K562 (cell line): ENCODE measurements around the gene ATXN7. TPM values are rescaled to one million over a fixed set of nuclear protein-coding genes. Genes with fewer than 3 reads are reported as not detected.
A peak's percentile ranks its signal among the peaks of the same experiment; 100 is the strongest.

Source experiments
- ATAC-seq: fragments of 200-7000 bp; cut with Tn5 transposase; 3 replicates; pipeline ENCODE4 v1.9.1; 2020; ENCODE audit warnings: moderate library complexity
- BruUV-seq: library from RNA; stranded (reverse); fragments of 400-500 nt; replicated peaks from 2 replicates; lab custom pipeline; 2021; lab: Mats Ljungman, UMichigan
- CTCF ChIA-PET: fragments of 300-600 bp; formaldehyde crosslinking; extraction: SDS; loops from one replicate; lab custom pipeline; 2021; ENCODE audit warnings: low intra/inter-chr PET ratio; lab: Yijun Ruan, JAX
- POLR2A ChIA-PET: fragments of 300-600, 350-650 bp; sonication (Branson Sonifier 250); formaldehyde crosslinking; extraction: SDS; loops from one replicate; lab custom pipeline; 2021; ENCODE audit warnings: antibody characterized with exemption, inconsistent platforms; lab: Yijun Ruan, JAX
- DNase-seq, 4 experiments: peaks; one replicate each; pipeline versions ENCODE4 v3.0.0 to v3.0.0-alpha.2; 2011 to 2018; ENCODE audit warnings: low spot score in 3 of 4, mixed read lengths in 3 of 4; ENCODE audit errors: extremely low read depth in 1 of 4
- FAIRE-seq: peaks from 2 replicates; lab custom pipeline; 2011; peaks lifted over from hg19 to GRCh38; lab: Jason Lieb, UNC
- H2AFZ ChIP-seq: 2 replicates; pipeline ENCODE4 v1.6.0; 2011; ENCODE audit warnings: low read depth, low read length, control low read depth, inconsistent platforms
- H3K27ac ChIP-seq: fragments of 200-600 bp; 3 replicates; pipeline ENCODE4 v1.8.0; 2011; ENCODE audit warnings: low read depth, mild to moderate bottlenecking, control low read depth, inconsistent platforms, low read length, moderate library complexity, mixed read lengths; ENCODE audit errors: extremely low read depth
- H3K27me3 ChIP-seq, 2 experiments: fragments of 300-600 bp in 1 of 2; 2 replicates in 1 of 2; 3 replicates in 1 of 2; pipeline versions ENCODE4 v1.6.0 to v1.8.0; 2011; ENCODE audit warnings: inconsistent platforms in 2 of 2, low read length in 2 of 2, mild to moderate bottlenecking in 1 of 2, mixed read lengths in 1 of 2, moderate library complexity in 1 of 2; ENCODE audit not compliant: control insufficient read depth in 2 of 2, insufficient read depth in 2 of 2
- H3K36me3 ChIP-seq: fragments of 300-600 bp; 3 replicates; pipeline ENCODE4 v1.8.0; 2011; ENCODE audit warnings: mild to moderate bottlenecking, low read length, inconsistent platforms; ENCODE audit not compliant: control insufficient read depth, insufficient read depth
- H3K4me1 ChIP-seq, 2 experiments: fragments of 200-600 bp in 1 of 2; replicated peaks in 1 of 2; 2 replicates in 1 of 2; 3 replicates in 1 of 2; pipeline versions ENCODE4 v1.5.1 to v1.8.0; 2011; ENCODE audit warnings: inconsistent platforms in 2 of 2, low read length in 2 of 2, mild to moderate bottlenecking in 1 of 2, mixed read lengths in 1 of 2, moderate library complexity in 1 of 2; ENCODE audit not compliant: control insufficient read depth in 2 of 2, insufficient read depth in 2 of 2
- H3K4me2 ChIP-seq: 2 replicates; pipeline ENCODE4 v1.6.1; 2011; ENCODE audit warnings: low read length, control low read depth, inconsistent platforms, mixed read lengths; ENCODE audit not compliant: insufficient read depth
- H3K4me3 ChIP-seq: fragments of 200-600 bp; sonication (generic), shearing (Covaris generic); 2 replicates; pipeline ENCODE4 v1.5.1; 2016; ENCODE audit warnings: control low read depth, inconsistent platforms
- H3K79me2 ChIP-seq: fragments of 200-600 bp; 3 replicates; pipeline ENCODE4 v1.8.0; 2011; ENCODE audit warnings: low read length, inconsistent platforms; ENCODE audit not compliant: control insufficient read depth, insufficient read depth
- H3K9ac ChIP-seq, 2 experiments: 2 replicates each; pipeline versions ENCODE4 v1.6.0 to v1.6.1; 2011; ENCODE audit warnings: low read depth in 2 of 2, low read length in 2 of 2, control low read depth in 1 of 2, inconsistent platforms in 1 of 2, mild to moderate bottlenecking in 1 of 2, mixed read lengths in 1 of 2; ENCODE audit not compliant: insufficient read depth in 1 of 2
- H3K9me1 ChIP-seq: one replicate; pipeline ENCODE4 v1.6.0; 2011; ENCODE audit warnings: inconsistent platforms, mild to moderate bottlenecking, low read length, moderate library complexity; ENCODE audit not compliant: control insufficient read depth, insufficient read depth
- H3K9me3 ChIP-seq: replicated peaks from 2 replicates; pipeline ENCODE4 v1.5.1; 2011; ENCODE audit warnings: low read depth, low read length, inconsistent platforms; ENCODE audit not compliant: control insufficient read depth, insufficient read depth
- H4K20me1 ChIP-seq: replicated peaks from 2 replicates; pipeline ENCODE4 v1.6.1; 2011; ENCODE audit warnings: low read length, inconsistent platforms, mixed read lengths; ENCODE audit not compliant: control insufficient read depth, insufficient read depth
- U2AF2 ChIP-seq: fragments of 200-400 bp; formaldehyde crosslinking; optimal IDR thresholded peaks from 2 replicates; pipeline ENCODE3; 2017; ENCODE audit warnings: low read depth, mild to moderate bottlenecking, low read length
- WGBS: fragments of 100-300 bp; shearing (Covaris generic); methylation state at CpG from one replicate; pipeline ENCODE4 v1.1.6; 2016; ENCODE audit warnings: low coverage, mixed read lengths; ENCODE audit not compliant: insufficient coverage; ENCODE audit errors: missing lambda C conversion rate; 5-methylcytosine and 5-hydroxymethylcytosine counted together
- in situ Hi-C: fragments of 300-500 bp; cut with MboI; formaldehyde crosslinking; loops from 4 replicates; pipeline ENCODE4 v1.15.0; 2018; ENCODE audit warnings: inconsistent platforms, mixed read lengths
- intact Hi-C: fragments of 100-400 bp; cut with micrococcal nuclease; formaldehyde crosslinking; loops from 2 replicates; pipeline ENCODE4 v1.14.2; 2022
- polyA plus RNA-seq, 8 experiments: library from polyadenylated mRNA; depleted of rRNA in 4 of 8; stranded (reverse) in 5 of 8; unstranded in 3 of 8; fragments of >200 nt; fragmentation: Nextera tagmentation in 2 of 8; fragmentation: Illumina TruSeq in 1 of 8; extraction: Ambion mirVana in 2 of 8; extraction: Trizol in 1 of 8; gene quantifications; 2 replicates each; pipeline versions ENCODE4 v1.2.1 to v1.2.3, GENCODE V29; 2011 to 2014; ENCODE audit warnings: inconsistent platforms in 1 of 8, missing spikeins in 1 of 8
- total RNA-seq, 7 experiments: library from RNA; depleted of rRNA in 6 of 7; stranded (reverse); fragments of >200 nt in 6 of 7; fragmentation: Illumina TruSeq in 2 of 7; extraction: Trizol in 2 of 7; gene quantifications; 2 replicates each; pipeline versions ENCODE4 v1.2.1 to v1.2.3, GENCODE V29; 2011 to 2021; ENCODE audit warnings: low replicate concordance in 1 of 7
- TF ChIP-seq, protein P1 (sequence below), 3 experiments: fragments of 200-800 bp in 1 of 3; fragments of 250-450 bp in 1 of 3; fragments of 450-650 bp in 1 of 3; sonication (Bioruptor Pico) in 1 of 3; sonication (Bioruptor generic) in 1 of 3; formaldehyde crosslinking in 1 of 3; IDR thresholded peaks; 2 replicates each; pipeline versions ENCODE4 v1.6.1 to v1.8.0; 2016 to 2022; ENCODE audit warnings: mild to moderate bottlenecking in 2 of 3, missing genetic modification characterization in 2 of 3, missing compliant biosample characterization in 1 of 3, moderate library complexity in 1 of 3

ATXN7 gene
- total and polyA plus RNA-seq, 9 of the 15 experiments (the other 6 are each of a cell fraction or from before 2014, with no cell fraction given) = 0.41 to 9.2 (median 6.7) TPM

DNA sequence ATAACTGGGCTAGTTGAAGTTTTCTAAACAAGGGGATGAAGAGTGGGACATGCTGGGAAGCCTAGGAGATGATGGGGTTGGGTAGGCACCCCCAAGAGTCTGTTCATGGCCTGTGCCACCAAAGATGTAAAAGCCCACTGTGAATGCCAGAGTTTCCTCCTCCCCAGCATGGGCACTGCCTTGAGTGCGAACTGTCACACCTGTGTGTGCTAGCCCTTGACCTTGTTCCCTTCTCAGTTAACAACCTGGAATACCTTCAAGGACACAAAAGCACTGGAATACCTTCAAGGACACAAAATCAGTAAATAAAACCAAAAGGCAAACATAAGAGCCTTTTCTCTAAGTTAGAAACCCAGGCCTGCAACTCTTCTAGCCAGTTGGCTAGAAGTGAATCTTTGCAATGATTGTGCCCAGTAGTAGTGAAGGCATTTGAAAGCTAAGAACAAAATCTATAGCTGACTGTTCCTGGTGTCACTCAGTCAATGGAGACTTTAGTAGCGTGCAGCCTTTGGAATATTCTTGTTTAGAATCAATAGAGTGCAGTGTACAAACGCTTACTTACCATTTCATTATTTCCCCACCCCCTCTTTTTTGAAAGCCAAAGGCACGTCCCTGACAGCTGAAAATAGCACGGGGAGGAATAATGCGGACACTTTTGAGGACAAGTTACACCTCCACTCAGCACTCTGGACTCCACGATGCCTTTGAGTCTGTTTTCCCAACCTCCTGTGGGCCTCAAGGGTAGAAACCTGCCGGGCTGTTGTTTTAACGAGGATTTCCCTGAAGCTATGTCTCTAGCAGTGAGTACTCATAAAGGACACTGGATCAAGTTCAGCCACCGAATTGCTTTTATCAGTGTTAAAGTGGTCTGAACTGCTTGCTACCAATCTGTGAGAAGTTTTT is 135.4 kb downstream of the ATXN7 start:
- Histone ChIP-seq H3K79me2 (no peaks in the 10 kb centered on the region), H3K4me3 (no peak overlapping the region), H3K27ac (no peak overlapping the region), H3K9ac (no peak overlapping the region), H4K20me1 (no peaks in the 10 kb centered on the region), H3K4me2 (no peak overlapping the region), H3K9me1 (no peaks in the 10 kb centered on the region), H3K4me1 (no peaks in the 10 kb centered on the region), H2AFZ (no peak overlapping the region), H3K9me3 (no peaks in the 10 kb centered on the region), H3K27me3 (no peaks in the 10 kb centered on the region), H3K36me3 (peaks cover 68% of the 10 kb centered on the region; the same call in 2 of the 3 replicates)
- DNase-seq (no peak), FAIRE-seq (no peak), ATAC-seq (no peak)
- ChIA-PET POLR2A (interaction anchor here (0.7 to 1.1 kb wide), 2 partner anchors 9 to 23 kb away, joined by 3 to 5 read pairs; no protein-coding TSS in a partner anchor), CTCF (no interaction called here)
- BruUV-seq = no TSS peak
- no peak for TF ChIP-seq U2AF2
- TF ChIP-seq, protein P1, sequence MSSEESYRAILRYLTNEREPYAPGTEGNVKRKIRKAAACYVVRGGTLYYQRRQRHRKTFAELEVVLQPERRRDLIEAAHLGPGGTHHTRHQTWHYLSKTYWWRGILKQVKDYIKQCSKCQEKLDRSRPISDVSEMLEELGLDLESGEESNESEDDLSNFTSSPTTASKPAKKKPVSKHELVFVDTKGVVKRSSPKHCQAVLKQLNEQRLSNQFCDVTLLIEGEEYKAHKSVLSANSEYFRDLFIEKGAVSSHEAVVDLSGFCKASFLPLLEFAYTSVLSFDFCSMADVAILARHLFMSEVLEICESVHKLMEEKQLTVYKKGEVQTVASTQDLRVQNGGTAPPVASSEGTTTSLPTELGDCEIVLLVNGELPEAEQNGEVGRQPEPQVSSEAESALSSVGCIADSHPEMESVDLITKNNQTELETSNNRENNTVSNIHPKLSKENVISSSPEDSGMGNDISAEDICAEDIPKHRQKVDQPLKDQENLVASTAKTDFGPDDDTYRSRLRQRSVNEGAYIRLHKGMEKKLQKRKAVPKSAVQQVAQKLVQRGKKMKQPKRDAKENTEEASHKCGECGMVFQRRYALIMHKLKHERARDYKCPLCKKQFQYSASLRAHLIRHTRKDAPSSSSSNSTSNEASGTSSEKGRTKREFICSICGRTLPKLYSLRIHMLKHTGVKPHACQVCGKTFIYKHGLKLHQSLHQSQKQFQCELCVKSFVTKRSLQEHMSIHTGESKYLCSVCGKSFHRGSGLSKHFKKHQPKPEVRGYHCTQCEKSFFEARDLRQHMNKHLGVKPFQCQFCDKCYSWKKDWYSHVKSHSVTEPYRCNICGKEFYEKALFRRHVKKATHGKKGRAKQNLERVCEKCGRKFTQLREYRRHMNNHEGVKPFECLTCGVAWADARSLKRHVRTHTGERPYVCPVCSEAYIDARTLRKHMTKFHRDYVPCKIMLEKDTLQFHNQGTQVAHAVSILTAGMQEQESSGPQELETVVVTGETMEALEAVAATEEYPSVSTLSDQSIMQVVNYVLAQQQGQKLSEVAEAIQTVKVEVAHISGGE (CRISPR knock-in tag; IDR thresholded peaks at IDR 0.05) = peak in 1 of 3 experiments; percentile 63; a peak in 1 of 6 replicates
- 91% methylated on average over 9 of the region's 10 CpGs for WGBS
- in situ Hi-C loops (no loop called here), intact Hi-C loops (no loop called here)
